ENCODE data around the gene IZUMO3. TPM values are rescaled to one million over a fixed set of nuclear protein-coding genes. Genes with fewer than 3 reads are reported as not detected.
A peak's percentile ranks its signal among the peaks of the same experiment; 100 is the strongest.

IZUMO3 gene
- total and polyA plus RNA-seq, 5 donors from 2014 or later: not detected

DNA sequence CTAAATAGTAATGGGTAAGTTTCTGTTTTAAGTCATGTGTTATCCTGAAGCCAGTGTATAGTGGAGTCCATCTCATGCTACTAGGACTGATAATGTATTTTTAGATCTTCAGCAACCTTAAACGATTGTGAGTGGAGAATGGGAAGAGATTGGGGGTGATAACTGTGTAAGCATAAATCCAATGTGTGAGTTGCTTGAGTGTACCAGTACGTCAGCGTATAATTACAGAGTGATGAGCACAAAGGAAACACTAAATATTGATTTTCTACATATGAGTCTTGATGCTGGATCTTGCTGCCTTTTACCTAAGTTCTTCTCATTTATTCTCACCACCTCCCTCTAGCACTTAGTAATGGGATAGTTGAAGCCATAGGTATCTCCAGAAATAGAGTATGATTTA, 16.3 kb upstream of the IZUMO3 start:
- ATAC-seq (ENCODE audit: low read depth in 2 of 2): no peak
- Mint-ChIP-seq H3K4me3 (no peak overlapping the region), H3K4me1 (no peaks in the 10 kb centered on the region), H3K9me3 (peaks cover 0 to 28% (median 5%) of the 10 kb centered on the region in 7 donors), H3K27ac (no peak overlapping the region), H3K36me3 (no peaks in the 10 kb centered on the region), H3K27me3 (no peaks in the 10 kb centered on the region)
- DNase-seq: no peak
- Histone ChIP-seq H3K27ac (ENCODE audit: insufficient read depth, low read length, poor library complexity, severe bottlenecking) (no peak overlapping the region), H3K9me3 (ENCODE audit: control insufficient read depth in 2 of 2, low read length in 2 of 2) (peaks cover 0 to 4% of the 10 kb centered on the region in 2 experiments), H3K4me1 (ENCODE audit: control insufficient read depth, insufficient read depth, low read length, poor library complexity, severe bottlenecking) (no peaks in the 10 kb centered on the region), H3K36me3 (ENCODE audit: control insufficient read depth, insufficient read depth, low read length) (no peaks in the 10 kb centered on the region), H3K4me3 (ENCODE audit: low read depth, low read length) (no peak overlapping the region), H3K27me3 (ENCODE audit: control insufficient read depth, insufficient read depth, low read length) (no peaks in the 10 kb centered on the region)

DNA sequence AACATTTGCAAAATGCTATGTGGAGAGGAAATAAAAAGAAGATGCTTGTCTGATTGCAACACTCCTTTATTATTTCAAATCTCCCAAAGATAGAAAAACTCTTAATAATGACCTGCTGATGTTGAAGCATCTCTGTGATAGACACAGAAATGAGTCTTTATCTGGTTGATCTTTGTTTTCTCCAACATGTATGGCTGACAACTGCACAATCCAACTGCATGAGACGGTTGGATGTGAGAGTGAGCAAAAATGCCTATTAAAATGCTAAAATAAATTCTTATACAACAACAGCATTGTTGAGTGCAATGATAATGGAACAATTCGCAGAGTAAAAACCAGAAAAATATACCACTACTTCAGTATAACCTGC, 7.5 kb upstream of the IZUMO3 start:
- Histone ChIP-seq H3K27me3 (ENCODE audit: control insufficient read depth, insufficient read depth, low read length) (no peaks in the 10 kb centered on the region), H3K4me3 (ENCODE audit: low read depth, low read length) (no peak overlapping the region), H3K36me3 (ENCODE audit: control insufficient read depth, insufficient read depth, low read length) (no peaks in the 10 kb centered on the region), H3K9me3 (ENCODE audit: control insufficient read depth in 2 of 2, low read length in 2 of 2) (peaks cover 0 to 5% of the 10 kb centered on the region in 2 experiments), H3K4me1 (ENCODE audit: control insufficient read depth, insufficient read depth, low read length, poor library complexity, severe bottlenecking) (no peaks in the 10 kb centered on the region), H3K27ac (ENCODE audit: insufficient read depth, low read length, poor library complexity, severe bottlenecking) (no peak overlapping the region)
- peaks cover 0 to 8% (median 5%) of the 10 kb centered on the region in 7 donors for H3K9me3 Mint-ChIP-seq
- no peaks in the 10 kb centered on the region for H3K4me1 Mint-ChIP-seq
- no peak for ATAC-seq (ENCODE audit: low read depth in 2 of 2)
- H3K27ac Mint-ChIP-seq: no peak overlapping the region
- peaks cover 6% of the 10 kb centered on the region for H3K27me3 Mint-ChIP-seq
- no peak for DNase-seq
- no peak overlapping the region for H3K4me3 Mint-ChIP-seq
- no peaks in the 10 kb centered on the region for H3K36me3 Mint-ChIP-seq

DNA sequence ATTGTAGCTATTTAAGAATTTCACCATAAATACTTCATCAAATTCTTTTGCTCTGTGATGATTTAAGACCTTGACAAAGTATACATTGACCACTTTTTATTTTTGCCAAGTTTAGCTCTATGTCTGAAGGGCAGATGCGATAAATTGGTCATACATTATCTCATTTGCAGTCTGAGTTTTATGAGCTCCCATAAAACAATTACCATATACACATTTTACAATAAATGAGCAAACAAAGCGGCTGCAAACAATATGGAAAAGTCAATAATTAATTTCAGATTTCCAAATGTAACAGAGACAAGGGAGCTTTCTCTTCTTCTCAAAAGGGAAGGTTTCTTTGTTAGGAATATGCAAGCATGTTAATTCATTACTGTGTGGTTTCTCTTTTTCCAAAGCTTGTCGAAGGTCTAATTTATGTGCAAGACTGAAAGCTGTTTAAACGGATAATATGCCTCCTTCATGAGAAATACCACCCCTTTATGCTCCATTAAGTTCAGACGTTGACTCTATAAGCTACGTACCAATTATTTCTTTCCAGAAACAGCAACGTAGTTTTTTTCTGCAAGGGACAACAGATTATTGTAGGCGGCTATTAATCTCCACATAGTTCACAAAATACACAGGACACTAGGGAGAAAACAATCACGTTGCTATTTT, 7.0 kb upstream of the IZUMO3 start:
- Histone ChIP-seq H3K27ac (ENCODE audit: insufficient read depth, low read length, poor library complexity, severe bottlenecking) (no peak overlapping the region), H3K36me3 (ENCODE audit: control insufficient read depth, insufficient read depth, low read length) (no peaks in the 10 kb centered on the region), H3K4me1 (ENCODE audit: control insufficient read depth, insufficient read depth, low read length, poor library complexity, severe bottlenecking) (no peaks in the 10 kb centered on the region), H3K9me3 (ENCODE audit: control insufficient read depth in 2 of 2, low read length in 2 of 2) (peaks cover 0 to 5% of the 10 kb centered on the region in 2 experiments), H3K27me3 (ENCODE audit: control insufficient read depth, insufficient read depth, low read length) (no peaks in the 10 kb centered on the region), H3K4me3 (ENCODE audit: low read depth, low read length) (no peak overlapping the region)
- DNase-seq (no peak), ATAC-seq (ENCODE audit: low read depth in 2 of 2) (no peak)
- Mint-ChIP-seq H3K4me3 (no peak overlapping the region), H3K9me3 (peaks cover 0 to 9% (median 6%) of the 10 kb centered on the region in 7 donors), H3K4me1 (no peaks in the 10 kb centered on the region), H3K36me3 (no peaks in the 10 kb centered on the region), H3K27me3 (peaks cover 6% of the 10 kb centered on the region), H3K27ac (no peak overlapping the region)

DNA sequence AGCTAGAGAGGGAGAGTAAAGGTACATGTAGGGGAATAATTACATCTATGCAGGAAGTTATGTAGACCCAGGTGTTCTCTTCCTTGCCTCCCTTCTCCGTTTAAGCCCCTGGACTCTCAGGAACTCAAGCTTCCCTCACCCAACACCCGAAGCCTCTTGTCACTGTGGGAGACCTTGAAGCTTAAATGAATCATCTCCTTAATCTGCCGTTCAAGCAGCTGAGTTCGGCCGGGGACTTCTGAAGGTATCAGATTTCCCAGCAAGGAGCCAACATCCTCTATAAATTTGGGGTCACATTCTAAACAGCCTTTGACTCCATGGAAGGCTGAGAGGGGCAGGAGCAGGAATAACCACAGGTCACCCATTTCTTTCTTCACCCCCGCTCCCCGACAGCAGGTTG, 412 bp downstream of the IZUMO3 start:
- Histone ChIP-seq H3K36me3 (ENCODE audit: control insufficient read depth, insufficient read depth, low read length) (no peaks in the 10 kb centered on the region), H3K9me3 (ENCODE audit: control insufficient read depth in 2 of 2, low read length in 2 of 2) (peaks cover 0 to 17% of the 10 kb centered on the region in 2 experiments), H3K27ac (ENCODE audit: insufficient read depth, low read length, poor library complexity, severe bottlenecking) (no peak overlapping the region), H3K4me1 (ENCODE audit: control insufficient read depth, insufficient read depth, low read length, poor library complexity, severe bottlenecking) (no peaks in the 10 kb centered on the region), H3K4me3 (ENCODE audit: low read depth, low read length) (no peak overlapping the region), H3K27me3 (ENCODE audit: control insufficient read depth, insufficient read depth, low read length) (no peaks in the 10 kb centered on the region)
- Mint-ChIP-seq H3K36me3 (no peaks in the 10 kb centered on the region), H3K27me3 (peaks cover 6% of the 10 kb centered on the region), H3K27ac (no peak overlapping the region), H3K4me1 (no peaks in the 10 kb centered on the region), H3K9me3 (peaks cover 0 to 26% (median 11%) of the 10 kb centered on the region in 7 donors), H3K4me3 (no peak overlapping the region)
- ATAC-seq (ENCODE audit: low read depth in 2 of 2) (no peak), DNase-seq (no peak)

DNA sequence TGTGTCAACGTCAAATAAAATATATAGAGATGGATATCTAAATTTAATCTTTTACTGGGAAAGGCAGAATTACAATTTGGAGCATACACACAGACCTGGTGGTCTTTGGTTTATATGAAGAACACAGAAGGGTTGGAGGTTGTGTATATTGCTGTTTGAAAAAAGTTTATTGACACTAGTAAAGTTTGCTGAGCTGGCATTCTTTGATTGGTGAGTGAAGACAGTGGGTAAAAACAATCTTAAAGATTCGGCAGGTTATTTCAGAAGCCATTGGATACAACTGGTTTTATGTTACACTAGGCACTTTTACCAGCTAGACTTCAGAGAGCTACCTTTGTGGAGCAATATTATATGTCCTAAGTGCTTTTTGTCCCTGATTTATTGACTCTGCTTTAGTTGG, 27.2 kb downstream of the IZUMO3 start:
- H3K9me3 ChIP-seq (ENCODE audit: control insufficient read depth in 2 of 2, low read length in 2 of 2): no peaks in the 10 kb centered on the region
- H3K4me1 ChIP-seq (ENCODE audit: control insufficient read depth, insufficient read depth, low read length, poor library complexity, severe bottlenecking): no peaks in the 10 kb centered on the region
- H3K27me3 ChIP-seq (ENCODE audit: control insufficient read depth, insufficient read depth, low read length): no peaks in the 10 kb centered on the region
- no peak overlapping the region for H3K27ac ChIP-seq (ENCODE audit: insufficient read depth, low read length, poor library complexity, severe bottlenecking)
- H3K36me3 ChIP-seq (ENCODE audit: control insufficient read depth, insufficient read depth, low read length): no peaks in the 10 kb centered on the region
- DNase-seq (no peak), ATAC-seq (ENCODE audit: low read depth in 2 of 2) (no peak)
- no peak overlapping the region for H3K4me3 Mint-ChIP-seq
- H3K9me3 Mint-ChIP-seq: peaks cover 2 to 31% (median 4%) of the 10 kb centered on the region in 7 donors
- H3K4me1 Mint-ChIP-seq: no peaks in the 10 kb centered on the region
- no peaks in the 10 kb centered on the region for H3K27me3 Mint-ChIP-seq
- H3K27ac Mint-ChIP-seq: no peak overlapping the region
- no peaks in the 10 kb centered on the region for H3K36me3 Mint-ChIP-seq
- no peak overlapping the region for H3K4me3 ChIP-seq (ENCODE audit: low read depth, low read length)

DNA sequence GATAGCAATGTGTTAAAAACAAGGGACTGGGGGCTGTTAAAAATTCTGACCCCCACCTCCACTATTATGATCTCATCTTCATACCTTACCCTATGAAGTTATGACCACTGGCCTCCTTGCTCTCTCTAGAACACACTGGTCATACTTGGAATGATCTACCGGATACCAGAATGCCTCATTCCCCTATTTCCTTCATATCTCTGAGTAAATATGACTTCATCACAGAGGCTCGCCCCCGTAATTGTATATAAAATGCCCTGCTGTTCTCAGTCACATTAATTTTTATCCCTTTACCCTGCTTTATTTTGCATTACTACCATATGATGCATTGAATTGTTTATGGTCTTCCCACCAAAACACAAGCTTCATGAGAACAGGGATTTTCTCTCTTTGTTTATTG, 29.2 kb downstream of the IZUMO3 start:
- no peaks in the 10 kb centered on the region for H3K9me3 ChIP-seq (ENCODE audit: control insufficient read depth in 2 of 2, low read length in 2 of 2)
- H3K27ac ChIP-seq (ENCODE audit: insufficient read depth, low read length, poor library complexity, severe bottlenecking): no peak overlapping the region
- H3K4me1 Mint-ChIP-seq: no peaks in the 10 kb centered on the region
- no peaks in the 10 kb centered on the region for H3K36me3 Mint-ChIP-seq
- peaks cover 1 to 32% (median 5%) of the 10 kb centered on the region in 7 donors for H3K9me3 Mint-ChIP-seq
- H3K27me3 Mint-ChIP-seq: no peaks in the 10 kb centered on the region
- no peaks in the 10 kb centered on the region for H3K4me1 ChIP-seq (ENCODE audit: control insufficient read depth, insufficient read depth, low read length, poor library complexity, severe bottlenecking)
- ATAC-seq (ENCODE audit: low read depth in 2 of 2) (no peak), DNase-seq (no peak)
- no peak overlapping the region for H3K27ac Mint-ChIP-seq
- no peak overlapping the region for H3K4me3 Mint-ChIP-seq
- no peaks in the 10 kb centered on the region for H3K27me3 ChIP-seq (ENCODE audit: control insufficient read depth, insufficient read depth, low read length)
- no peaks in the 10 kb centered on the region for H3K36me3 ChIP-seq (ENCODE audit: control insufficient read depth, insufficient read depth, low read length)
- no peak overlapping the region for H3K4me3 ChIP-seq (ENCODE audit: low read depth, low read length)

DNA sequence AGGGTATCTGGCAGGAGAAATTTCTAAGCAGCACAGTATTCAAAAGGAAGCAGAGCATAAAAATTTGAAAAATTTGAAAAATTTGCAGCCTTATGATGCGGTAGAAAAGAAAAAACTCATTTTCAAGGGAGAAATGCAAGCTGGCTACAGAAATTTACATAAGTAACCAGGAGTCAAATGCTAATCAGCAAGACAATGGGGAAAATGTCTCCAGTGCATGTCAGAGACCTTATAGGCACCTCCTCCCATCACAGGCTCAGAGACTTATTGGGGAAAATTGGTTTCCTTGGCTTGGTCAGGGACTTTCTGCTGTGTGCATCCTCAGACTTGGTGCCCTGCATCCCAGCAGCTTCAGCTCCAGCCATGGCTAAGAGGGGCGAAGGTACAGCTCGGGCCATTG, 35.8 kb downstream of the IZUMO3 start:
- Mint-ChIP-seq H3K27me3 (no peaks in the 10 kb centered on the region), H3K9me3 (peaks cover 4 to 22% (median 9%) of the 10 kb centered on the region in 7 donors)
- no peaks in the 10 kb centered on the region for H3K27me3 ChIP-seq (ENCODE audit: control insufficient read depth, insufficient read depth, low read length)

DNA sequence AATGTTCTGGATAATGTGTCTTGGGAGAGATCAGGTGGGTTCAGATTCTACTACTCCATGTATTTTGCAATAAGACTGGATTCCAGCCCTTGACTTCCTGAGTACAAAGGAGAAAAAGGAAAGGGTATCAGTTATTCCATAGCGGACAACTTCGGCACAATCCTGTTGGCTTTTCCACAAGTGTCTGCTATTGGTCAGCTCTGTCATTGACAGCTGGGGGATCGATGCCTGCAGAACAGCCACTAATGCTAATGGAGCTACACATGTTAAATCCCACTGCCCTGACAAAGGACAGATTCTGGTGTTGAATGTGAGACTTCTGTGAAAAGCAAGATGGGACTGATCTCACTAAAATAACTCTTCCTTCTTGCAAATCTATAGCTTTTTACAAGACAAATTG, 41.2 kb downstream of the IZUMO3 start:
- no peaks in the 10 kb centered on the region for H3K27me3 ChIP-seq (ENCODE audit: control insufficient read depth, insufficient read depth, low read length)
- no peak overlapping the region for H3K4me3 ChIP-seq (ENCODE audit: low read depth, low read length)
- Mint-ChIP-seq H3K36me3 (no peaks in the 10 kb centered on the region), H3K27ac (peak overlapping the region in 1 of 3 donors; percentile 34), H3K4me1 (peaks cover 0 to 1% (median 0%) of the 10 kb centered on the region in 4 donors), H3K4me3 (no peak overlapping the region), H3K9me3 (peaks cover 0 to 22% (median 6%) of the 10 kb centered on the region in 7 donors), H3K27me3 (no peaks in the 10 kb centered on the region)
- H3K36me3 ChIP-seq (ENCODE audit: control insufficient read depth, insufficient read depth, low read length): no peaks in the 10 kb centered on the region
- peaks cover 0 to 8% of the 10 kb centered on the region in 2 experiments for H3K9me3 ChIP-seq (ENCODE audit: control insufficient read depth in 2 of 2, low read length in 2 of 2)
- H3K4me1 ChIP-seq (ENCODE audit: control insufficient read depth, insufficient read depth, low read length, poor library complexity, severe bottlenecking): no peaks in the 10 kb centered on the region
- DNase-seq (no peak), ATAC-seq (ENCODE audit: low read depth in 2 of 2) (no peak)
- H3K27ac ChIP-seq (ENCODE audit: insufficient read depth, low read length, poor library complexity, severe bottlenecking): no peak overlapping the region

More for the DNA sequence above, 35.8 kb downstream of the IZUMO3 start:
- no peak overlapping the region for H3K27ac ChIP-seq (ENCODE audit: insufficient read depth, low read length, poor library complexity, severe bottlenecking)
- ATAC-seq (ENCODE audit: low read depth in 2 of 2): no peak
- H3K36me3 ChIP-seq (ENCODE audit: control insufficient read depth, insufficient read depth, low read length): no peaks in the 10 kb centered on the region
- Mint-ChIP-seq H3K36me3 (no peaks in the 10 kb centered on the region), H3K27ac (no peak overlapping the region), H3K4me3 (no peak overlapping the region), H3K4me1 (peaks cover 0 to 4% (median 0%) of the 10 kb centered on the region in 4 donors)
- DNase-seq: no peak
- peaks cover 0 to 6% of the 10 kb centered on the region in 2 experiments for H3K9me3 ChIP-seq (ENCODE audit: control insufficient read depth in 2 of 2, low read length in 2 of 2)
- no peak overlapping the region for H3K4me3 ChIP-seq (ENCODE audit: low read depth, low read length)
- no peaks in the 10 kb centered on the region for H3K4me1 ChIP-seq (ENCODE audit: control insufficient read depth, insufficient read depth, low read length, poor library complexity, severe bottlenecking)

Data from CD4-positive, CD25-positive, alpha-beta regulatory T cell (primary cell).